ENCODE data around the gene HEATR3. TPM values are rescaled to one million over a fixed set of nuclear protein-coding genes. Genes with fewer than 3 reads are reported as not detected.
A peak's percentile ranks its signal among the peaks of the same experiment; 100 is the strongest.

HEATR3 gene
- total RNA-seq, 1 donor from 2014 or later = 23.9 TPM

DNA sequence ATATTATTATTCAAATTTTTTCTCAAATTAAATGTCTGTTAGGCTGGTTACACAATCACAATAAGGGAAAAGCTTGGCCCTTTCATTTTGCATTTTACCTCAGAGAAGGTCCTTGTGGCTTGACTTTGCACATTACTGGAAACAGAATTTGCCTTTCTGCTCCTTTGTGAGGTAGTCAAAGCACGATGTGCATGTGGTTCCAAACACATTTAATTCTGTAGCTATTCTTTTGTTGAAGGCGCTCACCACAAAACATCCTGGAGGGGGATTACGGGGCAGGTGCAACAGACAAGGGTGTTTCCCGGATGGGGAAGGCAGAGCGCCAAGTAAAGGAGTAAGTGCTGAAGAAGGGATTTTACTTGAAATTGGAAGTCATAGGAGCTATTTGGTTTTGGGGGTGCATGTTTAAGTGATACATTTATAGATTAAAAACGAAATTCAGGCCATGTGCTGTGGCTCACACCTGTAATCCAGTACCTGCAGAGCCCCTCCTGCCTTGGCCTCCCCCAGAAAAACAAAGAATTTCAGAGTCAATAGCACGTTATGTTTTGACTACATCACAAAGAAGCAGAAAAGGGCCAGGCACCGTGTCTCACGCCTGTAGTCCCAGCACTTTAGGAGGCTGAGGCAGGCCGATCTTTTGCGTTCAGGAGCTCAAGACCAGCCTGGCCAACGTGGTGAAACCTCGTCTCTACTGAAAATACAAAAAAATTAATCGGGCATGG, 56.1 kb downstream of the HEATR3 start:
- Histone ChIP-seq H3K9me3 (ENCODE audit: low read depth) (no peaks in the 10 kb centered on the region), H3K9ac (no peak overlapping the region), H3K4me3 (no peak overlapping the region), H3K36me3 (no peaks in the 10 kb centered on the region), H3K4me2 (no peak overlapping the region), H3F3A (ENCODE audit: low read depth) (no peaks in the 10 kb centered on the region), H3K4me1 (no peaks in the 10 kb centered on the region), H3K27ac (no peak overlapping the region), H3K79me2 (ENCODE audit: low read depth) (no peaks in the 10 kb centered on the region), H2AFZ (replicated peaks) (no peak overlapping the region), H3K27me3 (no peaks in the 10 kb centered on the region), H4K20me1 (ENCODE audit: low read depth) (no peaks in the 10 kb centered on the region)
- peak; percentile 26 for DNase-seq (ENCODE audit: low spot score)
- H3K9me3 Mint-ChIP-seq = no peaks in the 10 kb centered on the region
- H3K36me3 Mint-ChIP-seq = no peaks in the 10 kb centered on the region
- H3K4me1 Mint-ChIP-seq = peaks cover 4% of the 10 kb centered on the region
- no peak overlapping the region for H3K4me3 Mint-ChIP-seq
- TF ChIP-seq EZH2phosphoT487 (IDR thresholded peaks at IDR 0.05) (no peak), EZH2 (IDR thresholded peaks at IDR 0.05) (no peak)
- TF ChIP-seq, protein P1, sequence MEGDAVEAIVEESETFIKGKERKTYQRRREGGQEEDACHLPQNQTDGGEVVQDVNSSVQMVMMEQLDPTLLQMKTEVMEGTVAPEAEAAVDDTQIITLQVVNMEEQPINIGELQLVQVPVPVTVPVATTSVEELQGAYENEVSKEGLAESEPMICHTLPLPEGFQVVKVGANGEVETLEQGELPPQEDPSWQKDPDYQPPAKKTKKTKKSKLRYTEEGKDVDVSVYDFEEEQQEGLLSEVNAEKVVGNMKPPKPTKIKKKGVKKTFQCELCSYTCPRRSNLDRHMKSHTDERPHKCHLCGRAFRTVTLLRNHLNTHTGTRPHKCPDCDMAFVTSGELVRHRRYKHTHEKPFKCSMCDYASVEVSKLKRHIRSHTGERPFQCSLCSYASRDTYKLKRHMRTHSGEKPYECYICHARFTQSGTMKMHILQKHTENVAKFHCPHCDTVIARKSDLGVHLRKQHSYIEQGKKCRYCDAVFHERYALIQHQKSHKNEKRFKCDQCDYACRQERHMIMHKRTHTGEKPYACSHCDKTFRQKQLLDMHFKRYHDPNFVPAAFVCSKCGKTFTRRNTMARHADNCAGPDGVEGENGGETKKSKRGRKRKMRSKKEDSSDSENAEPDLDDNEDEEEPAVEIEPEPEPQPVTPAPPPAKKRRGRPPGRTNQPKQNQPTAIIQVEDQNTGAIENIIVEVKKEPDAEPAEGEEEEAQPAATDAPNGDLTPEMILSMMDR (IDR thresholded peaks at IDR 0.05) = no peak
- H3K27me3 Mint-ChIP-seq (ENCODE audit: insufficient read depth, low read depth) = no peaks in the 10 kb centered on the region
- H3K27ac Mint-ChIP-seq = no peak overlapping the region

DNA sequence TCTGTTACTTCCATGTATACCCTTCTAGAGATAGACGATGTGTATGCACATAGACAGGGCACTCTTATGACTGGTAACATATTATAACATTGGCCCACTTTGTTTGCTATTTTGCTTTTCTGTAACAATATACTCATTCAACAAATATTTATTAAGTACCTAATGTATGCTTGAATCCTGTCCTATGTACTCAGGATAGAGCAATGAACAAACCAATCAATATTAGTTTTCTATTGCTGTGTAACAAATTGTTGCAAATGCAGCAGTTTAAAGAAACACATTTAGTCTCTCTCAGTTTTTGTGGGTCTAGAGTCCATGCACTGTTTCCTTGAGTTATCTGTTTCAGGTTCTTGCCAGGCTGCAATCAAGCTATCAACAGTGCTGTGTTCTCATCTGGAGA, 57.6 kb downstream of the HEATR3 start:
- no peak overlapping the region for H3K27ac Mint-ChIP-seq
- Histone ChIP-seq H4K20me1 (ENCODE audit: low read depth) (no peaks in the 10 kb centered on the region), H3K4me3 (no peak overlapping the region), H3K79me2 (ENCODE audit: low read depth) (no peaks in the 10 kb centered on the region), H3K4me2 (no peak overlapping the region), H3K27ac (no peak overlapping the region), H3K27me3 (no peaks in the 10 kb centered on the region), H2AFZ (replicated peaks) (no peak overlapping the region), H3K4me1 (no peaks in the 10 kb centered on the region), H3K9ac (no peak overlapping the region), H3K9me3 (ENCODE audit: low read depth) (no peaks in the 10 kb centered on the region), H3K36me3 (no peaks in the 10 kb centered on the region), H3F3A (ENCODE audit: low read depth) (no peaks in the 10 kb centered on the region)
- DNase-seq (ENCODE audit: low spot score) = no peak
- H3K27me3 Mint-ChIP-seq (ENCODE audit: insufficient read depth, low read depth) = no peaks in the 10 kb centered on the region
- H3K4me3 Mint-ChIP-seq = no peak overlapping the region
- peaks cover 4% of the 10 kb centered on the region for H3K4me1 Mint-ChIP-seq
- no peaks in the 10 kb centered on the region for H3K9me3 Mint-ChIP-seq
- TF ChIP-seq, protein P1 (IDR thresholded peaks at IDR 0.05) = no peak
- TF ChIP-seq EZH2 (IDR thresholded peaks at IDR 0.05) (no peak), EZH2phosphoT487 (IDR thresholded peaks at IDR 0.05) (no peak)
- no peaks in the 10 kb centered on the region for H3K36me3 Mint-ChIP-seq

DNA sequence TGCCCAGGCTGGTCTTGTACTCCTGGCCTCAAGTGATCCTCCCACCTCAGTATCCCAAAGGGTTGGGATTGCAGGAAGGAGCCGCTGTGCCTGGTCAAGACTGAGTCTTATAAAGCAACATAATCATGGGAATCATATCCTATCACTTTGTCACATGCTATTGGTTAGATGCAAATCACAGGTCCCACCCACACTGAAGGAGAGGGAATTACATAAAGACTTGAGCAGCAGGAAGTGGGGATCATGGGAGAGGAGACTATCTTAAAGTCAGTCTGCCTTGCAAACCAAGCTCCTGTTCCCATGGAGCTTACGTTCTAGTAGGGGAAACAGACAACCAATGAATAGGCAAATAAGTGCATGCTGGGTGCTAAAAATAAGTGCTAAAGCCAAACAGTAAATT, 59.0 kb downstream of the HEATR3 start:
- H2AFZ ChIP-seq (replicated peaks) = peak overlapping the region; percentile 80
- TF ChIP-seq EZH2 (IDR thresholded peaks at IDR 0.05) = no peak
- TF ChIP-seq, protein P1 (IDR thresholded peaks at IDR 0.05) = no peak
- TF ChIP-seq EZH2phosphoT487 (IDR thresholded peaks at IDR 0.05) = no peak

More for the DNA sequence above, 59.0 kb downstream of the HEATR3 start:
- no peak for DNase-seq (ENCODE audit: low spot score)
- Histone ChIP-seq H4K20me1 (ENCODE audit: low read depth) (no peaks in the 10 kb centered on the region), H3F3A (ENCODE audit: low read depth) (no peaks in the 10 kb centered on the region), H3K27ac (no peak overlapping the region), H3K9ac (no peak overlapping the region), H3K4me1 (no peaks in the 10 kb centered on the region), H3K36me3 (no peaks in the 10 kb centered on the region), H3K9me3 (ENCODE audit: low read depth) (no peaks in the 10 kb centered on the region), H3K4me3 (no peak overlapping the region), H3K4me2 (no peak overlapping the region), H3K79me2 (ENCODE audit: low read depth) (no peaks in the 10 kb centered on the region), H3K27me3 (no peaks in the 10 kb centered on the region)
- Mint-ChIP-seq H3K4me1 (peaks cover 4% of the 10 kb centered on the region), H3K4me3 (no peak overlapping the region), H3K27me3 (ENCODE audit: insufficient read depth, low read depth) (no peaks in the 10 kb centered on the region), H3K27ac (no peak overlapping the region), H3K36me3 (no peaks in the 10 kb centered on the region), H3K9me3 (no peaks in the 10 kb centered on the region)
